Mucosa of descending colon (tissue), 3 donors: Measurements from ENCODE around the gene SFMBT2. TPM values are rescaled to one million over a fixed set of nuclear protein-coding genes. Genes with fewer than 3 reads are reported as not detected.

Experiments used
- ATAC-seq: fragments of 200-7000 bp; cut with Tn5 transposase; one replicate; pipeline ENCODE4 v1.9.1; 2020; ENCODE audit warnings: mild to moderate bottlenecking, moderate library complexity
- DNase-seq, 3 donors: peaks; one replicate each; pipeline ENCODE4 v3.0.0-alpha.2; 2020
- H3K36me3 ChIP-seq: fragments of 200-600 bp; one replicate; pipeline ENCODE4 v1.8.0; 2021; ENCODE audit warnings: low read depth, mild to moderate bottlenecking
- H3K4me1 ChIP-seq: fragments of 200-600 bp; one replicate; pipeline ENCODE4 v1.8.0; 2021; ENCODE audit warnings: low read depth, mild to moderate bottlenecking
- H3K4me3 ChIP-seq: fragments of 200-600 bp; one replicate; pipeline ENCODE4 v1.8.0; 2021; ENCODE audit warnings: mild to moderate bottlenecking
- H3K9me3 ChIP-seq: fragments of 200-600 bp; one replicate; pipeline ENCODE4 v1.8.0; 2021; ENCODE audit warnings: mild to moderate bottlenecking
- intact Hi-C, 2 donors: fragments of 100-400 bp; cut with DNase I in 1 of 2; cut with micrococcal nuclease in 1 of 2; formaldehyde crosslinking; loops; one replicate each; pipeline versions ENCODE4 v1.11.0 to v1.11.1; 2022; cut with DNase I, micrococcal nuclease
- total RNA-seq, 3 donors: library from RNA; stranded (reverse); fragmentation: NEBNext Ultra II Directional in 2 of 3; extraction: Animal tissue kit (Norgen Biotek cat#: 25700) in 2 of 3; gene quantifications; one replicate each; pipeline versions ENCODE4 v1.2.1 to v1.2.4, GENCODE V29; 2021 to 2023
- TF ChIP-seq, protein P1 (sequence below): fragments of 200-600 bp; IDR thresholded peaks from one replicate; pipeline ENCODE4 v1.8.0; 2022; ENCODE audit warnings: antibody characterized with exemption, mild to moderate bottlenecking
- donor health status: DM: no; HTN: no; CAD: no; lungs with moderate emphysema.
- donor health status: DM: no; HTN: no; CAD: no.
- donor health status: DM: no; HTN: yes; CAD: no.

SFMBT2 gene
- total RNA-seq, 3 donors from 2014 or later, result 3.9 to 8.8 (median 5.7) TPM

DNA sequence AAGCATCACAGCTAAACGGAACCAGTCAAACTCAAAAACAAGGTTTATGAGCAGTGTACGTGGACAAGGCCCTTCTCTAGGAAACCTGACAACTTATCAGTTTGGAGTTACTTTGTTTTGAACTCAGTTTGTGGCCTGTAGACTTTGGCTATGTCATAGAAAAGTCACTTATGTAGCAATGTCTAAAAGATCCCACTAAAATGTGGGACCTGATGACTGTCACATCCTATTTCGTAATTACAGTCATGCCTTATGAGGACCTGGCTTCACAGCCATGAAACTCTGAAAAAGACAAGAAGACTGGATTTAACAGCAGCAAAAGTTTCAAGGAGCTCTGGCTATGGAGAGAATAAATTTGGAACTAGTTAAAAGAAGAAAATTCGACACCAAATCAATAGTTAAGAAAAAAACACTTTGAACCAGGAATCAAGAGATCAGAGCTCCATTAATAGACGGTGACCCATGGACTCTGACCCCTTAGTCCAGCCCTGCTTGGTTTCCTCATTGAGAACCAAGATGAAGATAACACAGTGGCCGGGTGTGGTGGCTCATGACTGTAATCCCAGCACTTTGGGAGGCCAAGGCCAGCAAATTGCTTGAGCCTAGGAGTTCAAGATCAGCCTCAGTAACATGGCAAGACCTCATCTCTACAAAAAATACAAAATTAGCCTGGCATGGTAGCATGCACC lies 204.3 kb downstream of the SFMBT2 start:
- TF ChIP-seq, protein P1, sequence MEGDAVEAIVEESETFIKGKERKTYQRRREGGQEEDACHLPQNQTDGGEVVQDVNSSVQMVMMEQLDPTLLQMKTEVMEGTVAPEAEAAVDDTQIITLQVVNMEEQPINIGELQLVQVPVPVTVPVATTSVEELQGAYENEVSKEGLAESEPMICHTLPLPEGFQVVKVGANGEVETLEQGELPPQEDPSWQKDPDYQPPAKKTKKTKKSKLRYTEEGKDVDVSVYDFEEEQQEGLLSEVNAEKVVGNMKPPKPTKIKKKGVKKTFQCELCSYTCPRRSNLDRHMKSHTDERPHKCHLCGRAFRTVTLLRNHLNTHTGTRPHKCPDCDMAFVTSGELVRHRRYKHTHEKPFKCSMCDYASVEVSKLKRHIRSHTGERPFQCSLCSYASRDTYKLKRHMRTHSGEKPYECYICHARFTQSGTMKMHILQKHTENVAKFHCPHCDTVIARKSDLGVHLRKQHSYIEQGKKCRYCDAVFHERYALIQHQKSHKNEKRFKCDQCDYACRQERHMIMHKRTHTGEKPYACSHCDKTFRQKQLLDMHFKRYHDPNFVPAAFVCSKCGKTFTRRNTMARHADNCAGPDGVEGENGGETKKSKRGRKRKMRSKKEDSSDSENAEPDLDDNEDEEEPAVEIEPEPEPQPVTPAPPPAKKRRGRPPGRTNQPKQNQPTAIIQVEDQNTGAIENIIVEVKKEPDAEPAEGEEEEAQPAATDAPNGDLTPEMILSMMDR, result no peak
- DNase-seq (no peak), ATAC-seq (no peak)
- no peaks in the 10 kb centered on the region for H3K4me1 ChIP-seq
- no peaks in the 10 kb centered on the region for H3K36me3 ChIP-seq
- no peaks in the 10 kb centered on the region for H3K9me3 ChIP-seq
- intact Hi-C loops, result no loop called here
- no peak overlapping the region for H3K4me3 ChIP-seq

DNA sequence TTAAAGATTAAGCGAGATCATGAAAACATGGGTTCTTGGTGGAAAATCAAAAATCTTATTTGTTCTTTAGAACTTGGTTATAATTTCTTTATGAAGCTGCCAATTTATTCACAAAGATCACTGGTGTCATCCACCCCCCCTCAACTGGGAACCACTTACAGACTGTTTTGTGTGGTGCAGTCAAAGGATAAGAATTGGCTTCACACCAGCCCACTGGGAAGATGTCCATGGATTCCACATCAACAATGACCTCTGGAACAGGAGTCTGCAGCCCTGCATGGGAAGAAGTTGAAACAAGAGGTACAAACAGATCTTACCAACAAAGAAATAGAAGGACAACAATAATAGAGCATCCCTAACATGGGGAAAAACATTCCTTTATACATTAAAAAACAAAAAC lies 205.2 kb downstream of the SFMBT2 start:
- Histone ChIP-seq H3K4me3 (no peak overlapping the region), H3K9me3 (no peaks in the 10 kb centered on the region), H3K36me3 (no peaks in the 10 kb centered on the region), H3K4me1 (no peaks in the 10 kb centered on the region)
- intact Hi-C loops, result no loop called here
- DNase-seq, result no peak
- no peak for ATAC-seq
- TF ChIP-seq, protein P1, result no peak

DNA sequence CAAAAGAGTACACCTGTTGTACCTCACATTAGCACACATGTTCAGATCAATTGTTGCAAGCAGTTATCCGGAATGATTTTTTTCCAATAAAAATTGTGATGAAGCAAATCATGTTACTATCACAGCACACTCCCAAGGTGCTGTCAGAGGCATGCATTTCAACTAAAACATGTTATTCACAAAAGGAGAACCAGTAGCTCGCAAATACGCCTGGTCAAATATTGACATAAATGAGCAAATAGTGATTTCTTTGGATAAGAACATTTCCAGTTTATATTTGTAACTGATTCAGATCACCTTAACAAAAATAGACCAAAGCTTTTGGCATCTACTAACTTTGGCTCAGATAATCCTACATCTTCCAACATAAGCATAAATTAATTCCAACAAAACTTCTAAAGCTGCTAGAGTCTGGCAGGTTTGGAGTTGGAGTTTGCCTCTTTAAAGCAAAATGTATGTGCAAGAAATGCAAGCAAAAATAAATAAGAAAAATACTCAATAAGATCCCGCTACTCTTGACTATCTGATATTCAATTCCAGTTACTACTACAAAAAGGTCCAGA lies 208.0 kb downstream of the SFMBT2 start:
- Histone ChIP-seq H3K9me3 (no peaks in the 10 kb centered on the region), H3K36me3 (no peaks in the 10 kb centered on the region), H3K4me1 (no peaks in the 10 kb centered on the region), H3K4me3 (no peak overlapping the region)
- TF ChIP-seq, protein P1, result no peak
- no peak for ATAC-seq
- DNase-seq, result no peak
- intact Hi-C loops, result no loop called here

DNA sequence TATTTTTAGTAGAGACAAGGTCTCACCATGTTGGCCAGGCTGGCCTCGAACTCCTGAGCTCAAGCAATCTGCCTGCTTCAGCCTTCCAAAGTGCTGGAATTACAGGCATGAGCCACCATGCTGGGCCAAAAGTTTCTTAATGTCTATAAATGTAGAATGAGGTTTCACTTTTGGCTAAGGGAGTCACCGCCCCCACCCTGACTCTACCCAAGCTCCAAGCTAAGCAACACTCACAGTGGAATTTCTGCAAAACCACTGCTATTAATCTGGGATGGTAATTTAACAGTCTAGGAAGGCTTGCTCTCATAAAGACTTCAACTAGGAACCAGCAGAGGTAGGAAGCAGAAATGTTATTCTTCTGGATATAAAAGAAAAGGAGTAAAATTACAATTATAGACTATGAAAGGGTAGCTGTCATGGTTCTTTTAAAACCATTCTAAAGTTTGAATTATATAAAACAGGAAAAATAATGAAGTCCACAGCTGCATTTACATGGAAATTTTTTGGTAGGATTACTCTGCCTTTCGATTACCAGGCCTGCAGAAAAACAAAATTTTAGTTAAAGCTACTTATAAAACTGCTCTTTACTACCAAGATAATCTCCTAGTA lies 211.6 kb downstream of the SFMBT2 start:
- Histone ChIP-seq H3K4me1 (no peaks in the 10 kb centered on the region), H3K36me3 (no peaks in the 10 kb centered on the region), H3K9me3 (no peaks in the 10 kb centered on the region), H3K4me3 (no peak overlapping the region)
- TF ChIP-seq, protein P1, result no peak
- DNase-seq (no peak), ATAC-seq (no peak)
- intact Hi-C loops, result no loop called here

DNA sequence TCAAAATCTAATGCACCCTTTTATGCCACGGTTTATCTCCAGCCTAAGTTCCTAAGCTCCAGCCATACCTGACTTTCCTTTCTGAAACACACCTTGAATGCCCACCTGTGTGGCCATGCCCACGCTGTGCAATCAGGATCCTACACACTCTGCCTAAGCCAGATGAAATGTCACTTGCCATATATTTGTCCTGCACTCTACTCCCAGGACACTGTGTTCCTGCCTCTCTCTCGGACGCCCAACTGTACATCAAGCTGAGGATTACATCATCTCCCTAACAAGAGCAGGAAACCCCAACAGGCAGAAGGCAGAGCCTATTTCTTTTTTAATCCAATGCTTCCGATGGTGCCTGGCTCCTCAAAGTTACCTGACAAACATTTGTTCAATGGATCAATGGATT lies 214.6 kb downstream of the SFMBT2 start:
- Histone ChIP-seq H3K36me3 (no peaks in the 10 kb centered on the region), H3K9me3 (no peaks in the 10 kb centered on the region), H3K4me3 (no peak overlapping the region), H3K4me1 (no peaks in the 10 kb centered on the region)
- ATAC-seq, result no peak
- TF ChIP-seq, protein P1, result no peak
- no peak for DNase-seq
- intact Hi-C loops, result no loop called here
